ENCODE measurements around the gene LYSMD4. TPM values are rescaled to one million over a fixed set of nuclear protein-coding genes. Genes with fewer than 3 reads are reported as not detected.

The LYSMD4 gene
- total and polyA plus RNA-seq, 4 donors = 3.9 to 12.1 (median 7.2) TPM

GRCh38 chr15:99716540-99717095 lies 16.6 kb downstream of the LYSMD4 start:
- 96% methylated on average over 10 of the region's 10 CpGs for WGBS
- Histone ChIP-seq H3K9me3 (ENCODE audit: control insufficient read depth in 4 of 4, low read length in 3 of 4) (no peaks in the 10 kb centered on the region), H3K9ac (ENCODE audit: low read depth in 1 of 2, low read length in 2 of 2) (no peak overlapping the region), H3K36me3 (ENCODE audit: control insufficient read depth in 4 of 4, insufficient read depth in 3 of 4, low read depth in 1 of 4, low read length in 3 of 4) (peaks cover 5 to 17% (median 12%) of the 10 kb centered on the region in 4 donors), H3K27ac (ENCODE audit: low read depth in 1 of 2, low read length in 2 of 2) (no peak overlapping the region), H3K4me3 (ENCODE audit: low read depth in 1 of 3, low read length in 3 of 3) (no peak overlapping the region), H3K27me3 (ENCODE audit: control insufficient read depth in 4 of 4, insufficient read depth in 4 of 4, low read length in 3 of 4) (no peaks in the 10 kb centered on the region), H3K4me1 (ENCODE audit: control insufficient read depth in 4 of 4, insufficient read depth in 4 of 4, low read length in 3 of 4) (no peaks in the 10 kb centered on the region)
- no peak for TF ChIP-seq YY1 (IDR thresholded peaks at IDR 0.05)
- TF ChIP-seq EGR1 (IDR thresholded peaks at IDR 0.05; ENCODE audit: low read depth in 2 of 2) = no peak
- no peak for TF ChIP-seq RXRA (IDR thresholded peaks at IDR 0.05)
- no peak for TF ChIP-seq HNF4A (conservative IDR thresholded peaks at IDR 0.05)
- TF ChIP-seq REST (IDR thresholded peaks at IDR 0.05) = no peak
- TF ChIP-seq JUND (IDR thresholded peaks at IDR 0.05) = no peak
- no peak for TF ChIP-seq CTCF (IDR thresholded peaks at IDR 0.05; ENCODE audit: low read depth, low read length, missing input control)
- TF ChIP-seq FOXA1 (IDR thresholded peaks at IDR 0.05) = no peak
- no peak for TF ChIP-seq GABPA (IDR thresholded peaks at IDR 0.05 in 1 of 2, conservative IDR thresholded peaks at IDR 0.05 in 1 of 2)
- TF ChIP-seq MAX (IDR thresholded peaks at IDR 0.05) = no peak
- TF ChIP-seq HNF4G (IDR thresholded peaks at IDR 0.05) = no peak
- TF ChIP-seq ZBTB33 (IDR thresholded peaks at IDR 0.05) = no peak
- TF ChIP-seq TAF1 (conservative IDR thresholded peaks at IDR 0.05) = no peak
- TF ChIP-seq SP1 (IDR thresholded peaks at IDR 0.05) = no peak
- no peak for TF ChIP-seq NR2F2 (IDR thresholded peaks at IDR 0.05)
- no peak for TF ChIP-seq RAD21 (IDR thresholded peaks at IDR 0.05)
- DNase-seq (ENCODE audit: low spot score) = no peak

DNA sequence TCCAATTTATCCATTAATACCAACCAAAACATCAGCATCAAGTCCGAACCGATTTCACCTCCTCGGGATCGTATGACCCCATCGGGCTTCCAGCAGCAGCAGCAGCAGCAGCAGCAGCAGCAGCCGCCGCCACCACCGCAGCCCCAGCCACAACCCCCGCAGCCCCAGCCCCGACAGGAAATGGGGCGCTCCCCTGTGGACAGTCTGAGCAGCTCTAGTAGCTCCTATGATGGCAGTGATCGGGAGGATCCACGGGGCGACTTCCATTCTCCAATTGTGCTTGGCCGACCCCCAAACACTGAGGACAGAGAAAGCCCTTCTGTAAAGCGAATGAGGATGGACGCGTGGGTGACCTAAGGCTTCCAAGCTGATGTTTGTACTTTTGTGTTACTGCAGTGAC lies 20.8 kb downstream of the LYSMD4 start:
- TF ChIP-seq HNF4A (conservative IDR thresholded peaks at IDR 0.05) (no peak), FOXA1 (IDR thresholded peaks at IDR 0.05) (no peak), NR2F2 (IDR thresholded peaks at IDR 0.05) (no peak)
- TF ChIP-seq, protein P1, sequence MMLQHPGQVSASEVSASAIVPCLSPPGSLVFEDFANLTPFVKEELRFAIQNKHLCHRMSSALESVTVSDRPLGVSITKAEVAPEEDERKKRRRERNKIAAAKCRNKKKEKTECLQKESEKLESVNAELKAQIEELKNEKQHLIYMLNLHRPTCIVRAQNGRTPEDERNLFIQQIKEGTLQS (IDR thresholded peaks at IDR 0.05) = no peak
- H3K27ac ChIP-seq (ENCODE audit: low read depth in 1 of 2, low read length in 2 of 2) = no peak overlapping the region

More for the DNA sequence above, 20.8 kb downstream of the LYSMD4 start:
- 91% methylated on average over 18 of the region's 18 CpGs for WGBS
- no peak for DNase-seq (ENCODE audit: low spot score)
- peaks cover 7 to 25% (median 22%) of the 10 kb centered on the region in 4 donors for H3K36me3 ChIP-seq (ENCODE audit: control insufficient read depth in 4 of 4, insufficient read depth in 3 of 4, low read depth in 1 of 4, low read length in 3 of 4)
- H3K27me3 ChIP-seq (ENCODE audit: control insufficient read depth in 4 of 4, insufficient read depth in 4 of 4, low read length in 3 of 4) = no peaks in the 10 kb centered on the region
- H3K4me3 ChIP-seq (ENCODE audit: low read depth in 1 of 3, low read length in 3 of 3) = no peak overlapping the region
- no peak overlapping the region for H3K9ac ChIP-seq (ENCODE audit: low read depth in 1 of 2, low read length in 2 of 2)
- H3K4me1 ChIP-seq (ENCODE audit: control insufficient read depth in 4 of 4, insufficient read depth in 4 of 4, low read length in 3 of 4) = peaks cover 2 to 9% (median 6%) of the 10 kb centered on the region in 4 donors
- H3K9me3 ChIP-seq (ENCODE audit: control insufficient read depth in 4 of 4, low read length in 3 of 4) = no peaks in the 10 kb centered on the region

All from liver (tissue), 9 donors.